Measurements from ENCODE around the gene TAP2. TPM values are rescaled to one million over a fixed set of nuclear protein-coding genes. Genes with fewer than 3 reads are reported as not detected.

The TAP2 gene
- total and polyA plus RNA-seq, 2 of the 13 experiments (the other 11 are each of a cell fraction or from before 2014, with no cell fraction given): 10.3 to 17.6 TPM

- no peak for TF ChIP-seq FOXP4 (CRISPR knock-in tag; IDR thresholded peaks at IDR 0.05)
- no peak for TF ChIP-seq HMG20A (CRISPR knock-in tag; IDR thresholded peaks at IDR 0.05; ENCODE audit: borderline replicate concordance)
- no peak for TF ChIP-seq PLSCR1 (CRISPR knock-in tag; IDR thresholded peaks at IDR 0.05; ENCODE audit: borderline replicate concordance)
- no peak; the same call in 1 of the 2 replicates for TF ChIP-seq PITX1 (CRISPR knock-in tag; IDR thresholded peaks at IDR 0.05)
- no peak for TF ChIP-seq ZNF333 (CRISPR knock-in tag; IDR thresholded peaks at IDR 0.05; ENCODE audit: borderline replicate concordance)
- no peak for TF ChIP-seq ATF7-NPFF (CRISPR knock-in tag; IDR thresholded peaks at IDR 0.05; ENCODE audit: low read depth)
- no peak; the same call in 1 of the 2 replicates for TF ChIP-seq ZNF619 (CRISPR knock-in tag; IDR thresholded peaks at IDR 0.05)
- TF ChIP-seq ONECUT2 (CRISPR knock-in tag; IDR thresholded peaks at IDR 0.05): no peak
- no peak for TF ChIP-seq PLRG1 (conservative IDR thresholded peaks at IDR 0.05)
- no peak for TF ChIP-seq ZBTB26 (CRISPR knock-in tag; IDR thresholded peaks at IDR 0.05; ENCODE audit: borderline replicate concordance)
- TF ChIP-seq MXD4 (CRISPR knock-in tag; IDR thresholded peaks at IDR 0.05): no peak
- TF ChIP-seq CBFB (CRISPR knock-in tag; IDR thresholded peaks at IDR 0.05): no peak
- TF ChIP-seq ZNF562 (CRISPR knock-in tag; IDR thresholded peaks at IDR 0.05; ENCODE audit: borderline replicate concordance): no peak
- TF ChIP-seq ZMYM2 (CRISPR knock-in tag; IDR thresholded peaks at IDR 0.05): no peak
- TF ChIP-seq ZBED4 (CRISPR knock-in tag; IDR thresholded peaks at IDR 0.05; ENCODE audit: borderline replicate concordance): peak; percentile 6; the same call in 1 of the 2 replicates
- no peak for TF ChIP-seq ZNF672 (CRISPR knock-in tag; IDR thresholded peaks at IDR 0.05)
- no peak for TF ChIP-seq POLR2A (IDR thresholded peaks at IDR 0.05; ENCODE audit: insufficient read depth in 1 of 2, low read depth in 2 of 2, low read length in 2 of 2)
- TF ChIP-seq BRD4 (CRISPR knock-in tag; IDR thresholded peaks at IDR 0.05): peak; percentile 34; the same call in 1 of the 2 replicates
- TF ChIP-seq ZNF451 (CRISPR knock-in tag; IDR thresholded peaks at IDR 0.05): no peak
- TF ChIP-seq ZNF460 (CRISPR knock-in tag; IDR thresholded peaks at IDR 0.05; ENCODE audit: borderline replicate concordance): no peak
- TF ChIP-seq SRY (CRISPR knock-in tag; IDR thresholded peaks at IDR 0.05): peak; percentile 51; the same call in 1 of the 2 replicates
- TF ChIP-seq ZNF776 (CRISPR knock-in tag; IDR thresholded peaks at IDR 0.05): no peak
- no peak for TF ChIP-seq GATA4 (IDR thresholded peaks at IDR 0.05; ENCODE audit: borderline replicate concordance, low read depth)
- TF ChIP-seq NR2C2 (CRISPR knock-in tag; IDR thresholded peaks at IDR 0.05; ENCODE audit: borderline replicate concordance): no peak
These were observed 14.5 kb upstream of the TAP2 start (continued) for GRCh38 chr6:32852844-32853540.
